IPS-15b (cell line): ENCODE results near the gene HOXA1.
"Not testable (repeated sequence)": the region's sequence is repeated elsewhere in the genome, so short reads cannot be mapped to it uniquely, and the experiment has no call there.

Experiments
- H3K27me3 ChIP-seq: one replicate; pipeline ENCODE4 v1.6.1; 2013; ENCODE audit warnings: low read length; ENCODE audit not compliant: control insufficient read depth, insufficient read depth
- H3K36me3 ChIP-seq: one replicate; pipeline ENCODE4 v1.6.1; 2013; ENCODE audit warnings: low read length; ENCODE audit not compliant: control insufficient read depth, insufficient read depth
- H3K4me1 ChIP-seq: one replicate; pipeline ENCODE4 v1.6.1; 2013; ENCODE audit warnings: mild to moderate bottlenecking, low read length; ENCODE audit not compliant: control insufficient read depth, insufficient read depth
- H3K4me3 ChIP-seq: one replicate; pipeline ENCODE4 v1.5.1; 2013; ENCODE audit warnings: low read depth, low read length
- H3K9ac ChIP-seq: one replicate; pipeline ENCODE4 v1.6.1; 2013; ENCODE audit warnings: low read depth, mild to moderate bottlenecking, low read length
- H3K9me3 ChIP-seq: one replicate; pipeline ENCODE4 v1.6.1; 2013; ENCODE audit warnings: mild to moderate bottlenecking, low read length; ENCODE audit not compliant: control insufficient read depth, insufficient read depth

HOXA1 gene

DNA sequence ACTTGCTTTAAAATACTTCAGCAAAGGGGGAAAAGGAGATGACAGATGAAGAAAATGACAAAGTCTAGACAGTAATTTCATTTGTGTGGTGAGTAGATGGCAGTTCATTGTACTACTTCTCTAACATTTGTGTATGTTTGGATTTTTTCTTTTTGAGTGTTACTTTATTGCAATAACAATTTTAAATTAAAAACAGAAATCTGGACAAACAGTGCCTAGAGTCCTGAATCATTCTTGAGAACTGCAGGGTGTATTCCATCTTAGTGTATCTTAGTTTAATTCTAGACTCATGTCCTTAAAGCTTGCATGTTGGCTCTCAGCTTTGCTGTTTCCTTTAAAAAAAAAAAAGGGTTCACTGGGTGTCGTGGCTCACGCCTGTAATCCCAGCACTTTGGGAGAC lies 31.1 kb downstream of the HOXA1 start:
- H3K9ac ChIP-seq, result no peak overlapping the region
- H3K9me3 ChIP-seq, result no peaks in the 10 kb centered on the region
- H3K36me3 ChIP-seq, result no peaks in the 10 kb centered on the region
- no peaks in the 10 kb centered on the region for H3K27me3 ChIP-seq
- no peaks in the 10 kb centered on the region for H3K4me1 ChIP-seq
- H3K4me3 ChIP-seq, result no peak overlapping the region

GRCh38 chr7:27064159-27064558 lies 31.6 kb downstream of the HOXA1 start:
- no peaks in the 10 kb centered on the region for H3K4me1 ChIP-seq

GRCh38 chr7:27062946-27063345 lies 32.9 kb downstream of the HOXA1 start:
- H3K36me3 ChIP-seq, result no peaks in the 10 kb centered on the region
- H3K27me3 ChIP-seq, result no peaks in the 10 kb centered on the region
- no peaks in the 10 kb centered on the region for H3K4me1 ChIP-seq
- no peak overlapping the region for H3K4me3 ChIP-seq
- H3K9ac ChIP-seq, result no peak overlapping the region
- H3K9me3 ChIP-seq, result no peaks in the 10 kb centered on the region

More at GRCh38 chr7:27064159-27064558, 31.6 kb downstream of the HOXA1 start:
- Histone ChIP-seq H3K36me3 (no peaks in the 10 kb centered on the region), H3K27me3 (no peaks in the 10 kb centered on the region), H3K9me3 (no peaks in the 10 kb centered on the region), H3K9ac (no peak overlapping the region), H3K4me3 (no peak overlapping the region)

DNA sequence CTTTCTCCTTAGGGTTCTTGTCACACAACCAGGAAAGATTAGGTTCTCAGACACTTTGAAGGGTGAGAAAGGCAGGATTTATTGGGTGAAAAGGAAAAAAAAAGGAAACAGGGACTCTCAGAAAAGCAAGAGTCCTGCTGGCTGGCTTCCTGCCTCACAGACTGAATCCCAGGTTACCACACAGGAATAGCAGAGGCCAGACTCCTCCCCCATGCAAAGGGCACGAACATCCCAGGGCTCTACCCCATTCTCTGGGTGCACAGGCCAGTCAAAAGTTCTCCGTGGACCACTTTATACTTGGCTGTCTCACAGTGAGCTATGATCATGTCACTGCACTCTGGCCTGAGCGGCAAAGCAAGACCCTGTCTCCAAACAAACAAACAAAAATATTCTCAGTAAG lies 42.6 kb downstream of the HOXA1 start:
- Histone ChIP-seq H3K27me3 (no peaks in the 10 kb centered on the region), H3K4me3 (no peak overlapping the region)

GRCh38 chr7:27051451-27051850 lies 44.3 kb downstream of the HOXA1 start:
- Histone ChIP-seq H3K27me3 (no peaks in the 10 kb centered on the region), H3K36me3 (no peaks in the 10 kb centered on the region), H3K4me3 (no peak overlapping the region), H3K9me3 (no peaks in the 10 kb centered on the region), H3K4me1 (peaks cover 6% of the 10 kb centered on the region), H3K9ac (no peak overlapping the region)

More for the DNA sequence above, 42.6 kb downstream of the HOXA1 start:
- Histone ChIP-seq H3K36me3 (no peaks in the 10 kb centered on the region), H3K9ac (no peak overlapping the region), H3K4me1 (peaks cover 6% of the 10 kb centered on the region), H3K9me3 (no peaks in the 10 kb centered on the region)

GRCh38 chr7:27048438-27048837 lies 47.4 kb downstream of the HOXA1 start:
- Histone ChIP-seq H3K27me3 (no peaks in the 10 kb centered on the region), H3K36me3 (no peaks in the 10 kb centered on the region), H3K4me3 (no peak overlapping the region), H3K9me3 (no peaks in the 10 kb centered on the region), H3K4me1 (peaks cover 6% of the 10 kb centered on the region), H3K9ac (no peak overlapping the region)

DNA sequence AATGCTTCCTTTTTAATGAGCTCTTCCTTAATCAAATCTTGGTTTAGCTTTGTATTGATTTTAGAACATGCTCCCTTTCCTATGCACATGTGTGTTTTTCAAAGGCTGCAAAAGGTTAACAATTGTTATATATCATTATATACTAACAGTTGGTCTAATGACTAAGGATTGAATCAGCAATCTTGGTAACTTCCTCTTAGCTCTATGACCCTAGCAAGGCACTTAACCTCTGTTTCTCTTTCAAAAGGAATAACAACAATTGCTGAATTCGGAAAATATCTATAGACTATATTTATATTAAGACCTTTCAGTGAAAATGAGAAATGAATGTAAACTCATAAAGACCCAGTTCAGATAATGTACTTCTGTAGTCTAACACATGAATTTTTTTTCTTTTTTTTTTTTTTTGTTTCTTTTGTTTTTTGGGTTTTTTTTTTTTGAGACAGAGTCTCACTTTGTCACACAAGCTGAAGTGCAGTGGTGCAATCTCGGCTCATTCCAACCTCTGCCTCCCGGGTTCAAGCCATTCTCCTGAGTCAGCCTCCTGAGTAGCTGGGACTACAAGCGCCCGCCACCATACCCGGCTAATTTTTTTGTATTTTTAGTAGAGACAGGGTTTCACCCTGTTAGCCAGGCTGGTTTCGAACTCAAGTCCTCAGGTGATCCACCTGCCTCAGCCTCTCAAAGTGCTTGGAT lies 48.8 kb downstream of the HOXA1 start:
- Histone ChIP-seq H3K4me1 (no peaks in the 10 kb centered on the region), H3K9ac (no peak overlapping the region), H3K36me3 (no peaks in the 10 kb centered on the region), H3K27me3 (no peaks in the 10 kb centered on the region), H3K9me3 (no peaks in the 10 kb centered on the region), H3K4me3 (no peak overlapping the region)

GRCh38 chr7:27045972-27046371 lies 49.8 kb downstream of the HOXA1 start:
- not testable (repeated sequence) for H3K4me3 ChIP-seq, H3K4me1 ChIP-seq, H3K36me3 ChIP-seq, H3K9me3 ChIP-seq, H3K27me3 ChIP-seq, H3K9ac ChIP-seq

- not testable (repeated sequence) for H3K9me3 ChIP-seq, H3K9ac ChIP-seq, H3K4me1 ChIP-seq, H3K4me3 ChIP-seq, H3K36me3 ChIP-seq, H3K27me3 ChIP-seq
Observed at GRCh38 chr7:27045066-27045465, 50.7 kb downstream of the HOXA1 start.
